ENCODE measurements around the gene PFDN5.
"Not testable (repeated sequence)": the region's sequence is repeated elsewhere in the genome, so short reads cannot be mapped to it uniquely, and the experiment has no call there.

The PFDN5 gene

GRCh38 chr12:53327435-53328042 lies 32.2 kb downstream of the PFDN5 start:
- H3K4me2 ChIP-seq (ENCODE audit: low read length) = no peak overlapping the region
- H3K4ac ChIP-seq (ENCODE audit: low read depth, low read length) = no peak overlapping the region
- DNase-seq = no peak
- no peak overlapping the region for H3K27ac ChIP-seq (ENCODE audit: low read depth, low read length)
- no peak overlapping the region for H3K9ac ChIP-seq (ENCODE audit: low read length)
- no peak overlapping the region for H4K8ac ChIP-seq (ENCODE audit: low read depth, low read length)
- H4K5ac ChIP-seq (ENCODE audit: low read length) = no peak overlapping the region
- peak overlapping the region; percentile 22 for H3K56ac ChIP-seq (ENCODE audit: low read length)
- H2BK5ac ChIP-seq (ENCODE audit: low read length) = no peak overlapping the region
- H3K4me3 ChIP-seq (ENCODE audit: low read length) = no peak overlapping the region
- H3K23ac ChIP-seq (ENCODE audit: low read length) = no peak overlapping the region
- H3K79me1 ChIP-seq (ENCODE audit: low read length) = no peaks in the 10 kb centered on the region
- H2BK15ac ChIP-seq (replicated peaks; ENCODE audit: low read depth) = no peak overlapping the region
- H3K18ac ChIP-seq (ENCODE audit: low read length) = no peak overlapping the region
- H3K4me1 ChIP-seq (ENCODE audit: control insufficient read depth, low read depth, low read length) = no peaks in the 10 kb centered on the region
- no peak overlapping the region for H2BK120ac ChIP-seq (ENCODE audit: low read depth, low read length)
- H3K79me2 ChIP-seq (ENCODE audit: control insufficient read depth, insufficient read depth, low read length) = no peaks in the 10 kb centered on the region
- no CpG with 5 or more reads among the region's 3 CpGs for whole genome bisulfite sequencing (ENCODE audit: extremely low coverage, insufficient coverage, low lambda C conversion rate)
- H3K36me3 ChIP-seq (ENCODE audit: control insufficient read depth, insufficient read depth, low read length) = no peaks in the 10 kb centered on the region
- no peaks in the 10 kb centered on the region for H3K27me3 ChIP-seq (ENCODE audit: insufficient read depth, low read length, poor library complexity)
- H2AK5ac ChIP-seq (ENCODE audit: low read length) = no peak overlapping the region

DNA sequence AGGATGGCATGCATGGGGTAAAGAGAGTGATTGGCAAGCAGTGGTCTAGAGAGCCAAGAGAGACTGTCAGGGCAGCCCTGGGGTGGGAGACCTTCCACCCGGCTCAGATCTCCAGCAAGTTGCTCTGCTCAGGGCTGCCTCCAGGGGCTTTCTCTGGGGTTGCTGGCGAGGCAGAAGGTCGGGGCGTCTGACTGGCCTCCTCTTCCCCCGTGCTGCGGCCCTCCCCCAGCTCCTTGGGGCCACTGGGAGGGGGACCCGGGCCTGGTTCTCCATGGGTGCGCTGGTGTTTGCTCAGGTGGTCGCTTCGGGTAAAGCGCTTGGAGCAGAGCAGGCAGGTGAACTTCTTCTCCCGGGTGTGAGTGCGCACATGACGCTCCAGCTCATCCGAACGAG lies 32.7 kb downstream of the PFDN5 start:
- H2BK15ac ChIP-seq (replicated peaks; ENCODE audit: low read depth) = no peak overlapping the region
- no peaks in the 10 kb centered on the region for H3K79me2 ChIP-seq (ENCODE audit: control insufficient read depth, insufficient read depth, low read length)
- H3K56ac ChIP-seq (ENCODE audit: low read length) = no peak overlapping the region
- no CpG with 5 or more reads among the region's 16 CpGs for WGBS (ENCODE audit: extremely low coverage, insufficient coverage, low lambda C conversion rate)
- peak; percentile 61 for DNase-seq
- H2BK5ac ChIP-seq (ENCODE audit: low read length) = no peak overlapping the region
- no peak overlapping the region for H3K4ac ChIP-seq (ENCODE audit: low read depth, low read length)
- H3K79me1 ChIP-seq (ENCODE audit: low read length) = no peaks in the 10 kb centered on the region
- no peak overlapping the region for H2BK120ac ChIP-seq (ENCODE audit: low read depth, low read length)
- H4K5ac ChIP-seq (ENCODE audit: low read length) = no peak overlapping the region
- no peaks in the 10 kb centered on the region for H3K27me3 ChIP-seq (ENCODE audit: insufficient read depth, low read length, poor library complexity)
- peak overlapping the region; percentile 0 for H3K23ac ChIP-seq (ENCODE audit: low read length)
- H3K36me3 ChIP-seq (ENCODE audit: control insufficient read depth, insufficient read depth, low read length) = no peaks in the 10 kb centered on the region
- H3K27ac ChIP-seq (ENCODE audit: low read depth, low read length) = no peak overlapping the region
- no peak overlapping the region for H3K18ac ChIP-seq (ENCODE audit: low read length)
- H3K4me1 ChIP-seq (ENCODE audit: control insufficient read depth, low read depth, low read length) = no peaks in the 10 kb centered on the region
- H4K8ac ChIP-seq (ENCODE audit: low read depth, low read length) = no peak overlapping the region
- H3K4me3 ChIP-seq (ENCODE audit: low read length) = no peak overlapping the region
- H3K4me2 ChIP-seq (ENCODE audit: low read length) = no peak overlapping the region
- no peak overlapping the region for H2AK5ac ChIP-seq (ENCODE audit: low read length)
- no peak overlapping the region for H3K9ac ChIP-seq (ENCODE audit: low read length)

GRCh38 chr12:53330671-53331070 lies 35.3 kb downstream of the PFDN5 start:
- H4K8ac ChIP-seq (ENCODE audit: low read depth, low read length) = no peak overlapping the region
- H4K5ac ChIP-seq (ENCODE audit: low read length) = no peak overlapping the region
- H3K27me3 ChIP-seq (ENCODE audit: insufficient read depth, low read length, poor library complexity) = no peaks in the 10 kb centered on the region
- H2BK5ac ChIP-seq (ENCODE audit: low read length) = no peak overlapping the region
- no CpG with 5 or more reads among the region's 5 CpGs for WGBS (ENCODE audit: extremely low coverage, insufficient coverage, low lambda C conversion rate)
- H3K79me1 ChIP-seq (ENCODE audit: low read length) = no peaks in the 10 kb centered on the region
- no peaks in the 10 kb centered on the region for H3K36me3 ChIP-seq (ENCODE audit: control insufficient read depth, insufficient read depth, low read length)
- no peak overlapping the region for H3K27ac ChIP-seq (ENCODE audit: low read depth, low read length)
- no peak overlapping the region for H2BK15ac ChIP-seq (replicated peaks; ENCODE audit: low read depth)
- no peaks in the 10 kb centered on the region for H3K79me2 ChIP-seq (ENCODE audit: control insufficient read depth, insufficient read depth, low read length)
- H3K23ac ChIP-seq (ENCODE audit: low read length) = peak overlapping the region; percentile 89
- H3K9ac ChIP-seq (ENCODE audit: low read length) = no peak overlapping the region
- no peak overlapping the region for H2BK120ac ChIP-seq (ENCODE audit: low read depth, low read length)
- H3K56ac ChIP-seq (ENCODE audit: low read length) = no peak overlapping the region
- no peak overlapping the region for H2AK5ac ChIP-seq (ENCODE audit: low read length)
- H3K18ac ChIP-seq (ENCODE audit: low read length) = no peak overlapping the region
- H3K4me2 ChIP-seq (ENCODE audit: low read length) = no peak overlapping the region
- no peak for DNase-seq
- peaks cover 2% of the 10 kb centered on the region for H3K4me1 ChIP-seq (ENCODE audit: control insufficient read depth, low read depth, low read length)
- H3K4ac ChIP-seq (ENCODE audit: low read depth, low read length) = no peak overlapping the region
- no peak overlapping the region for H3K4me3 ChIP-seq (ENCODE audit: low read length)

- H3K27ac ChIP-seq (ENCODE audit: low read depth, low read length); H2AK5ac ChIP-seq (ENCODE audit: low read length); H3K4me3 ChIP-seq (ENCODE audit: low read length); H3K56ac ChIP-seq (ENCODE audit: low read length); DNase-seq; H3K36me3 ChIP-seq (ENCODE audit: control insufficient read depth, insufficient read depth, low read length); H3K27me3 ChIP-seq (ENCODE audit: insufficient read depth, low read length, poor library complexity); H3K4ac ChIP-seq (ENCODE audit: low read depth, low read length); H2BK5ac ChIP-seq (ENCODE audit: low read length); H3K4me2 ChIP-seq (ENCODE audit: low read length); H3K79me2 ChIP-seq (ENCODE audit: control insufficient read depth, insufficient read depth, low read length); H3K18ac ChIP-seq (ENCODE audit: low read length); H2BK120ac ChIP-seq (ENCODE audit: low read depth, low read length); H2BK15ac ChIP-seq (replicated peaks; ENCODE audit: low read depth); H4K8ac ChIP-seq (ENCODE audit: low read depth, low read length); H3K9ac ChIP-seq (ENCODE audit: low read length); H3K4me1 ChIP-seq (ENCODE audit: control insufficient read depth, low read depth, low read length); H3K23ac ChIP-seq (ENCODE audit: low read length); H4K5ac ChIP-seq (ENCODE audit: low read length); H3K79me1 ChIP-seq (ENCODE audit: low read length): not testable (repeated sequence)
These were observed 37.0 kb downstream of the PFDN5 start for GRCh38 chr12:53332339-53332738.

GRCh38 chr12:53332744-53333143 lies 37.4 kb downstream of the PFDN5 start:
- no peak overlapping the region for H3K23ac ChIP-seq (ENCODE audit: low read length)
- peaks cover 8% of the 10 kb centered on the region for H3K4me1 ChIP-seq (ENCODE audit: control insufficient read depth, low read depth, low read length)
- no peak overlapping the region for H2BK15ac ChIP-seq (replicated peaks; ENCODE audit: low read depth)
- no peak overlapping the region for H4K5ac ChIP-seq (ENCODE audit: low read length)
- H2AK5ac ChIP-seq (ENCODE audit: low read length) = no peak overlapping the region
- H3K4me3 ChIP-seq (ENCODE audit: low read length) = no peak overlapping the region
- H3K4ac ChIP-seq (ENCODE audit: low read depth, low read length) = no peak overlapping the region
- H3K79me1 ChIP-seq (ENCODE audit: low read length) = no peaks in the 10 kb centered on the region
- H3K79me2 ChIP-seq (ENCODE audit: control insufficient read depth, insufficient read depth, low read length) = no peaks in the 10 kb centered on the region
- no CpG with 5 or more reads among the region's 15 CpGs for WGBS (ENCODE audit: extremely low coverage, insufficient coverage, low lambda C conversion rate)
- H3K18ac ChIP-seq (ENCODE audit: low read length) = no peak overlapping the region
- no peaks in the 10 kb centered on the region for H3K27me3 ChIP-seq (ENCODE audit: insufficient read depth, low read length, poor library complexity)
- no peaks in the 10 kb centered on the region for H3K36me3 ChIP-seq (ENCODE audit: control insufficient read depth, insufficient read depth, low read length)
- no peak overlapping the region for H3K4me2 ChIP-seq (ENCODE audit: low read length)
- no peak overlapping the region for H3K56ac ChIP-seq (ENCODE audit: low read length)
- no peak overlapping the region for H4K8ac ChIP-seq (ENCODE audit: low read depth, low read length)
- H2BK120ac ChIP-seq (ENCODE audit: low read depth, low read length) = no peak overlapping the region
- no peak overlapping the region for H3K9ac ChIP-seq (ENCODE audit: low read length)
- no peak overlapping the region for H3K27ac ChIP-seq (ENCODE audit: low read depth, low read length)
- no peak for DNase-seq
- no peak overlapping the region for H2BK5ac ChIP-seq (ENCODE audit: low read length)

GRCh38 chr12:53333289-53333688 lies 37.9 kb downstream of the PFDN5 start:
- no peak overlapping the region for H3K4me2 ChIP-seq (ENCODE audit: low read length)
- no peak for DNase-seq
- H3K79me1 ChIP-seq (ENCODE audit: low read length) = no peaks in the 10 kb centered on the region
- no peaks in the 10 kb centered on the region for H3K27me3 ChIP-seq (ENCODE audit: insufficient read depth, low read length, poor library complexity)
- H2AK5ac ChIP-seq (ENCODE audit: low read length) = no peak overlapping the region
- no peak overlapping the region for H4K8ac ChIP-seq (ENCODE audit: low read depth, low read length)
- no peak overlapping the region for H3K56ac ChIP-seq (ENCODE audit: low read length)
- no peak overlapping the region for H3K4me3 ChIP-seq (ENCODE audit: low read length)
- H2BK5ac ChIP-seq (ENCODE audit: low read length) = no peak overlapping the region
- no peak overlapping the region for H4K5ac ChIP-seq (ENCODE audit: low read length)
- H3K9ac ChIP-seq (ENCODE audit: low read length) = no peak overlapping the region
- no peak overlapping the region for H3K4ac ChIP-seq (ENCODE audit: low read depth, low read length)
- H3K4me1 ChIP-seq (ENCODE audit: control insufficient read depth, low read depth, low read length) = peaks cover 9% of the 10 kb centered on the region
- no peak overlapping the region for H3K18ac ChIP-seq (ENCODE audit: low read length)
- H2BK120ac ChIP-seq (ENCODE audit: low read depth, low read length) = no peak overlapping the region
- H2BK15ac ChIP-seq (replicated peaks; ENCODE audit: low read depth) = no peak overlapping the region
- no peaks in the 10 kb centered on the region for H3K79me2 ChIP-seq (ENCODE audit: control insufficient read depth, insufficient read depth, low read length)
- H3K36me3 ChIP-seq (ENCODE audit: control insufficient read depth, insufficient read depth, low read length) = no peaks in the 10 kb centered on the region
- no peak overlapping the region for H3K23ac ChIP-seq (ENCODE audit: low read length)
- no peak overlapping the region for H3K27ac ChIP-seq (ENCODE audit: low read depth, low read length)
- WGBS (ENCODE audit: extremely low coverage, insufficient coverage, low lambda C conversion rate) = no CpG with 5 or more reads among the region's 4 CpGs
